Type B pancreatic cell (in vitro differentiated cells): ENCODE results near the gene AFAP1. TPM values are rescaled to one million over a fixed set of nuclear protein-coding genes. Genes with fewer than 3 reads are reported as not detected.

ENCODE experiments used
- DNase-seq: peaks from one replicate; pipeline ENCODE4 v3.0.0; 2021; ENCODE audit warnings: mixed read lengths; ENCODE audit not compliant: unreplicated experiment; ENCODE audit errors: extremely low spot score
- H3K27ac Mint-ChIP-seq: 2 replicates; pipeline ENCODE4 v1.8.0; 2021; ENCODE audit warnings: mild to moderate bottlenecking, mixed read lengths
- H3K27me3 Mint-ChIP-seq: 2 replicates; pipeline ENCODE4 v1.8.0; 2021; ENCODE audit warnings: mixed read lengths
- H3K36me3 Mint-ChIP-seq: 2 replicates; pipeline ENCODE4 v1.8.0; 2021; ENCODE audit warnings: mixed read lengths
- H3K4me1 Mint-ChIP-seq: one replicate; pipeline ENCODE4 v1.8.0; 2021; ENCODE audit warnings: mixed read lengths; ENCODE audit not compliant: unreplicated experiment
- H3K4me3 Mint-ChIP-seq: 2 replicates; pipeline ENCODE4 v1.8.0; 2021; ENCODE audit warnings: mild to moderate bottlenecking, mixed read lengths
- H3K9me3 Mint-ChIP-seq: 2 replicates; pipeline ENCODE4 v1.8.0; 2021; ENCODE audit warnings: mixed read lengths
- CTCF ChIP-seq: fragments of 200-600 bp; sonication (generic); conservative IDR thresholded peaks from 2 replicates; pipeline ENCODE4 v1.5.0; 2021; ENCODE audit warnings: antibody characterized with exemption, mild to moderate bottlenecking
- total RNA-seq: library from RNA; stranded (reverse); gene quantifications from 2 replicates; pipeline ENCODE4 v1.2.1, GENCODE V29; 2021; ENCODE audit warnings: low replicate concordance

The AFAP1 gene
- total RNA-seq, 1 donor from 2014 or later, result 36.6 TPM

GRCh38 chr4:7968262-7968896, 28.7 kb upstream of the AFAP1 start:
- DNase-seq, result no peak
- Mint-ChIP-seq H3K4me1 (peaks cover 51% of the 10 kb centered on the region), H3K9me3 (peaks cover 5% of the 10 kb centered on the region), H3K36me3 (no peaks in the 10 kb centered on the region), H3K27ac (peak overlapping the region; percentile 72), H3K27me3 (no peaks in the 10 kb centered on the region), H3K4me3 (peak overlapping the region; percentile 57)
- no peak for TF ChIP-seq CTCF

- no peak overlapping the region for H3K4me3 Mint-ChIP-seq
- DNase-seq, result no peak
- H3K27ac Mint-ChIP-seq, result peak overlapping the region; percentile 72
These were observed 28.0 kb upstream of the AFAP1 start for GRCh38 chr4:7967501-7968261.

GRCh38 chr4:7967063-7967440, 27.4 kb upstream of the AFAP1 start:
- no peak for TF ChIP-seq CTCF
- Mint-ChIP-seq H3K27me3 (no peaks in the 10 kb centered on the region), H3K27ac (no peak overlapping the region), H3K4me1 (peaks cover 45% of the 10 kb centered on the region), H3K36me3 (no peaks in the 10 kb centered on the region), H3K4me3 (no peak overlapping the region), H3K9me3 (no peaks in the 10 kb centered on the region)
- no peak for DNase-seq

More at GRCh38 chr4:7967501-7968261, 28.0 kb upstream of the AFAP1 start:
- no peaks in the 10 kb centered on the region for H3K36me3 Mint-ChIP-seq
- no peaks in the 10 kb centered on the region for H3K27me3 Mint-ChIP-seq
- peaks cover 3% of the 10 kb centered on the region for H3K9me3 Mint-ChIP-seq
- H3K4me1 Mint-ChIP-seq, result peaks cover 49% of the 10 kb centered on the region
- TF ChIP-seq CTCF, result no peak

- H3K4me3 Mint-ChIP-seq, result no peak overlapping the region
- no peaks in the 10 kb centered on the region for H3K9me3 Mint-ChIP-seq
- peaks cover 45% of the 10 kb centered on the region for H3K4me1 Mint-ChIP-seq
- H3K27ac Mint-ChIP-seq, result peak overlapping the region; percentile 91
- H3K36me3 Mint-ChIP-seq, result no peaks in the 10 kb centered on the region
- H3K27me3 Mint-ChIP-seq, result no peaks in the 10 kb centered on the region
- no peak for TF ChIP-seq CTCF
- no peak for DNase-seq
These were observed 26.8 kb upstream of the AFAP1 start for GRCh38 chr4:7966281-7967062.

GRCh38 chr4:7964890-7965662, 25.4 kb upstream of the AFAP1 start:
- Mint-ChIP-seq H3K36me3 (no peaks in the 10 kb centered on the region), H3K4me3 (peak overlapping the region; percentile 20), H3K27ac (peak overlapping the region; percentile 91), H3K27me3 (no peaks in the 10 kb centered on the region), H3K4me1 (peaks cover 48% of the 10 kb centered on the region), H3K9me3 (no peaks in the 10 kb centered on the region)
- no peak for DNase-seq
- TF ChIP-seq CTCF, result no peak
